T-helper 1 cell treated with Interleukin-12 subunit alpha and Interleukin-12 subunit beta and Interleukin-4 antibody, amounts not matched to agents 30 ng/mL and 1 ng/mL, for 36 hours (primary cell): ENCODE measurements around the gene FAM120B. TPM values are rescaled to one million over a fixed set of nuclear protein-coding genes. Genes with fewer than 3 reads are reported as not detected.

ENCODE experiments used
- intact Hi-C: fragments of 100-400 bp; cut with micrococcal nuclease; formaldehyde crosslinking; loops from one replicate; pipeline ENCODE4 v1.15.1; 2024
- total RNA-seq: library from RNA; stranded (reverse); gene quantifications from 2 replicates; pipeline ENCODE4 v1.2.3, GENCODE V29; 2022

Gene FAM120B
- total RNA-seq, 1 donor from 2014 or later = 27.8 TPM

DNA sequence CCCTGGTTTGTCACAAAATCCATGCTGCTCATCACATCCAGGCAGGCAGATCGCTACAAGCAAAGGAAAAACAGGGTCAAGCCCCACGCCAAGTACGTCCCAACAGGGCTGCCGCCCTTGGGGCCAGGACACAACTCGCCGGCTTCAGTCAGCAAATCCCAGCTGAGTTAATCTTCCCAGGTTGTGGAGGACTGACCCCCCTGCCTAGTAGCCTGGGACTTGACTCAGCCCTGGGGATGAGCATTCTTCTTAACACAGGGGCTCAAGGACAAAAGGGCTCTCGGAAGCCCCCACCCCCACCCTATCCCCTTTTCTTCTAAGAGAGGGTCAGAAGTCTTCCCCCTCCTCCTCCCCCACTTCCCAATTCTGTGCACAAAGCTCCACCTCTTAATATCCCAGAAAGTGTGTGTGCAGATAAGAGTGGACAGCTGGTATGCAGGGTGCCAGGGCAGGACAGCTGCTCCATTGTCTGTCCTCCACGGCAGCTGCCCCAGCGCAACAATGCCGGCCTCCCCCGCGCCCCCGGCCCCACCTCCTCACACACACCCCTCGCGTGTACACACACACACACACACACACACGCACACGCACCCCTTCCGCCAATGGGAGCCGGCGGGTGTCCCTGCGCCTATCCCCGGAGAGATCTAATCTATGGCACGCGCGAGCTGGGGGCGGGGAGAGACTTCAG, 20.2 kb upstream of the FAM120B start:
- intact Hi-C loops = no loop called here

DNA sequence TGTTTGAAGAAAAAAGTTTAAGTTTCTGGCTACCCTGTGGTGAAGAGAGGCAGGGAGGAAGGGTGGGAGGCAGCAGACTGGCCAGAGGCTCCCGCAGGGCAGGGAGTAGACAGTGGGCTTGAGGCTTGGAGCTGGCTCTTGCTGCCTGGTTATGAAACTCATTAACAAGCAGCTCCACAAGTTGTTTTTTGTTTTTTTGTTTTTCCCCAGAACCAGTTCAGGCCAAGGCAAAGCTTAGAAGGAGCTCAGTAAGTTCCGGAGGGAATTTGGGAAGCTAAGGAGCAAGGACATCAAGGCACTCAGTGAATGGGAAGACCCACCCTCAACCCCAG, 19.7 kb upstream of the FAM120B start:
- intact Hi-C loops = no loop called here

DNA sequence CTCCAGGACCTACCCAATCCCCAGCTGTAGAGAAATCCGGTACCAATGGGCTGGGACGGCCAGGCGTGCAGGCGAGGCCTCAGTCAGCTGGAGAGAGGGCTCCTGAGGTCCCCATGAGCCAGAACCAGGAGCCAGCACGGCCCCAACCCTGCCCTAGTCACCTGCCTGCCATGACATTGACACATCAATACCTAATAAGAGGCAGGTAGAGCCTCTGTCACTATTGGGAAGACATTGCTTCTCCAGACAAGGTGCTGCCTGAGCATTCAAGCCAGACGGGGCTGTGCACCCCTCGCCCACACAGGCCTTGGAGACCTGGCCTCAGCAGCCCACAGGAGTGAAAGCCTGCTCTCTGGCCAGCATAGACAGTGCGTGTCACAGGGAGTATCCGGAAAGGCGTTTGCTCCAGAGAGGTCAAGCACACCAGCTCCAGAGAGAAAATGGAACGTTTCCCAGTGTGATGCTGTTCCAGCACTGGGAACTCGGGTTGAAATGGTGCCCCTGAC, 19.1 kb upstream of the FAM120B start:
- intact Hi-C loops = no loop called here

DNA sequence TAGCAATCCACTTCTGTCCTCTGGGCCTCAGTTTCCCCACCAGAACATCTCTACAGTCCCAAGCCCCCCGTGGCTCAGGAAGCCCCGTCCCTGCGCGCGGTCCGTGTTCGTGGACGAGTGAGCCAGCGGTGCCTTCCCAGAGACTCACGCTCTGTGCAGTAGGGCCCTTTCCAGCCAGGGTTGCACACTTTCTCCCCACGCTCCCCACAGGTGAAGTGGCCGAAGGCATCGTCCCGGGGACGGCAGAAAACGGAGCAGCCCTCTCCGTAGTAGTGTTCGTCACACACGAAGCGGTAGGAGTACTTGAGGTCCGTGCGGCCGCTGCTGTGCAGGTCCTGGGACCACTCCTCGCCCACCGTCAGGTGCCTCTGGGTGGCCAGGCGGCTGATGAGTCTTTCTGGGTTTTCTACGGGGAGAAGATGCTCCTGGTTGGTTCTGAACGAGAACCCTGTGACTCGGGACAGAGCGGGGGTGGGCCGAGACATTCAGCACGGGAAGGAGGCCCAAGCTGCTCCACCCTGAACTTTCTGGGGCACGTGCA, 18.4 kb upstream of the FAM120B start:
- intact Hi-C loops = no loop called here

DNA sequence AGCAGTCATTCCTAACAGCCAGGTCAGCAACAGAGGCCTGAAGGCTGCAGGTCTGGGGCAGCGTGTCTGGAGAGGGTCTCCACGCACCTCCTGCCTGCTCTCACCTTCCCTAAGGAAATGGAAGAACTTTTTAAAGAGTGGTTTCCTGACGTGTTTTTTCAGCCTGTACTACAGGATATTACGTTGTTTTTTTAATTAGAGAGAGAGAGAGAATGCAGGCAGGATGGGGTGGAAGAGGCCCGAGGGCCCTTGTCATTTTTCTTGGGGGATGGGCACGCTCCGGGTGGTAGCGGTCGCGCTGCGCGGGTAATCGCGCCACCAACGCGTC, 17.7 kb upstream of the FAM120B start:
- intact Hi-C loops = no loop called here

DNA sequence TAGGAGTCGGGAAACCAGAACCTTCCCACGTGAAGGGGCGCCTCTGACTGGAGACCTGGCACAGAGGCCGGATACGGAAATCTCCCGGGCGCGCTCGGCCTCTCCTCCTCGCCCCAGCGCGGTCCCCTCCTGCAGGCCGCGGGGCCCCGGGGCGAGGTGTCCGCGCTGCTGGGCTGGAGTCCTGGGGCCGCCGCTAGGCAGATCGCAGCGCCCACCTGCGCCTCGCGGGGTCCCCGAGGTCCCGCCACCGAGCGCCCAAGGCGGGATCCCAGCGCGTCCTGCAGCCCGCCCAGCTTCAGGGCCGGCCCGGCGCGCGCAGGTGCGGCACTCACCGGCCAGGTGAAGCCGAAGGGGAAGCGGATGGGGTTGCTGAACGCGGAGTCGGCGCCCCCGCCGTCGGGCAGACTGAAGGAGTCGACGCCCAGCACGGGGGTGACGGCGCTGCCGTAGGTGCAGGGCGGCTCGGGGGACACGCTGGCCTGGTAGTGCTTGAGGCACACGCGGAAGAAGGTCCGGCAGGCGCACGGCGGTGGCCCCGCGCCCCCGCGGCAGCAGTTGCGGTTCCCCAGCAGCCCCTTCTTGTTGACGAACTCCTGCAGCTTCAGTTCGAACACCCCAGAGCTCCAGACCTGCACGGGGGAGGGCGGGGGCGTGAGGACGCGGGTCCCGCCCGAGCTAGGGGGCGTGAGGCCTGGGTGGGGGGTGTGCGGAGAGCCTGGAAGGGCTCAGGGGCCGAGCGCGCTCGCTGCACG, 17.2 kb upstream of the FAM120B start:
- intact Hi-C loops = no loop called here

DNA sequence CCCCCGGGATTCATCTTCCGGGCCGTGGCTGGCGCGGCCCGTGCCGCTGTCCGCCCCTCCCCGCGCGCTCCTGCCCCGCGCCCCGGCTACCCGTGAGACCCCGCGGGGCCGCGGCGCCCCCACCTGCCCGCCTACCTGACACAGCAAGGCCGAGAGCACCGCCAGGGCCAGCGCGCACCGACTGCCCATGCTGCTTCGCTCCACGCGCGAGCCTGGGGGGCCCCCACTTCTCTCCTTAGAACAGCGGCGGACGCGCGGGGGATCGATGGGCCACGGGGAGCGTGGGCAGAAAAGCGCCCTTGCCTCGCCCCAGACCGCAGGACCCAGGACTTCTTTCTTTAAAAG, 16.6 kb upstream of the FAM120B start:
- intact Hi-C loops = loop anchor here (2.0 to 5.0 kb wide), 5 partner anchors 17 to 1078 kb away; no protein-coding TSS in a partner anchor

DNA sequence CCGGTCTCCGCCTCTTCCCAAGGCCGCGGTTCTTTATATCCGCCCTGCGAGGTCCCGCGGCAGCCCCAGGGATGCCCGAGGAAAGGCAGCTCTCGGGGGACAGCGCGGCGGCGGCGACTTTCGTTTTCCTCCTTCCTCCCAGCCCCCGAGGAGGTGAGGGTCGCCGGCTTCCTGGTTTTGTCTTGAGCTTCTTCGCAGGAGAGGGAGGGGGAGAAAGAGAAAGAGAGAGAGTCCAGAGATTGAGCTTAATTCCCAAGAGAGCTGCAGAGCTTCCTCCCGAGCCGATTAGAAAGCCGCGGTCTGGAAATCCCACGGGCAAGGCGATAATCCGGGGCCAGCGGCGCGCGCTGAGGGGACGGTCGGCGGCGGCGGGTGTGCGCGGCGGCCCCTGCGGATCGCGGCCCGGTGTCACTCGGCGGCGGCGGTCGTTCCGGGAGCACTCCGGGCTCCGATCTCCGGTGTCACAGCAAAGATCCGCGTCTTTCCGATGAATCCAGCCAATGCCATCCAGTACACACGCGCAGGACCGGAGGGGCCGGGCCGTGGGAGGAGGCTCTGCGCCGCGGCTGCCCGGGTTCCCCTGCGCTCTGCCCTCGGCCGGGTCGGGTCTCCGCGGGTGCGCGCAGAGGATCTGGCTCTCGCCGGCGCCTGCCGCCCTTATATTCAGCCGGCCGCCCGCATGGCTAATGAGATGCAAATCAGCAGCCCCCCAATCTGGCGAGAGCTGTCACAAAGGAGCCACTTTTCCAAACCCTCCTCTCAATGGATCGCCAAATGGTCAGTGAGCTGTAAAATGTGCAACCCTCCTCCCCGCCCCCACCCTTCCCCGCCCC, 16.0 kb upstream of the FAM120B start, which contains the start of gene DLL1:
DLL1 (minus strand) TSS at position 783 of the 833 bp plus-strand sequence. CDS start 939 bp downstream, outside the sequence.
- intact Hi-C loops = loop anchor here (2.0 to 5.0 kb wide), 5 partner anchors 18 to 1078 kb away; no protein-coding TSS in a partner anchor

DNA sequence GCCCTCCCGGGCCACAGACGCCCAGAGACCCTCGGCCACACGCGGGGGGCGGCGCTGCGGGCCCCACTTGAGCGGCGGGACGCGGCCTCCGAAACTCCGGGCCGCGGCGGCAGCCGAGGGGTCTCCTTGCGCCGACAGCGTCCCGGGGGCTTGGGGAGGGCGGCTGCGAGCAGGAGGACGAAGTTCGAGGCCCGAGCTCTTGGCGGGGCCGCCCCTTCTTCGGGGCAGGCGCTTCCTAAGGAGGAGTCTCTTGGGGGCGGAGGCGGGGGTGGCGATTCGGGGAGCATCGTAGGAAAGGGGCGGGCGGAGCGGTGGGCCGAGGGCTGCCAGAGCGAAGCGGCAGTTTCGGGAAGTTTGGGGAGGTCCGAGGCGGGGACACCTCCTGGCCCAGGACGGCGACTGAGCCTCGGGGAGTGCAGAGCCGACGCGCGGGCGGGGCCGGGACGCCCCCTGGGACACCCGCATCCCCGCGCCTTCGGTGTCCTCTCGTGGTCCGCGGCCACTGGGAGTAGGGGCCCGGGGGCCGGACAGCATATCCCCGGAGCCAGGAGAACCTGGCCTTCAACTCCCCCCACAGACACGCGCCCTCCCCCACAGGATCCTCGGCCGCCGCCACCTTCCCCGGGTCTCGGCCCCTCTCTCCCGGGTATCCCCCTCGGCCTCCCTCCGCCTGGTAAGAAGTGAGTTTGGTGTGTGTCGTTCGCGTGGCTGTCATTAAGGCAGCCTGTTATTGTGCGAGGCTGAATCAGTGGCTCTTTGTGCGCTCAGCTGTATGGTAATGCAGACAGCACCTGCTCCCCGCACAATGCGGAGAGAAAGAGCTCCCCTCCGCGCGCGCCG, 15.1 kb upstream of the FAM120B start:
- intact Hi-C loops = loop anchor here (1.0 to 5.0 kb wide), 6 partner anchors 19 to 1079 kb away; no protein-coding TSS in a partner anchor

DNA sequence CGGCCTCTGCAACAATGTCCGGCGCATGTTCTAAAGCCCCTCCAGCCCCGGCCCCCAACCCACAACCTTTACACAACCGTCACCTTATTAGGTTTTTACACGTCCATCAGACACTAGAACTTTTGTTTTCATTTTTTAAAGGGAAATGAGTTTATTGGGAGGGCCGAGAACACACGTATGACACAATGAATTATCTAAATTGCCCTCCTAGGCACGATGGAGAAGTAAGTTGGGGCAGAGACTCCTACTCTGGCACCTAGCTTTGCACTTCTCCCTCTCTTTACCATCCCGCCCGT, 14.5 kb upstream of the FAM120B start:
- intact Hi-C loops = loop anchor here (1.0 to 5.0 kb wide), 5 partner anchors 205 to 1080 kb away; no protein-coding TSS in a partner anchor

DNA sequence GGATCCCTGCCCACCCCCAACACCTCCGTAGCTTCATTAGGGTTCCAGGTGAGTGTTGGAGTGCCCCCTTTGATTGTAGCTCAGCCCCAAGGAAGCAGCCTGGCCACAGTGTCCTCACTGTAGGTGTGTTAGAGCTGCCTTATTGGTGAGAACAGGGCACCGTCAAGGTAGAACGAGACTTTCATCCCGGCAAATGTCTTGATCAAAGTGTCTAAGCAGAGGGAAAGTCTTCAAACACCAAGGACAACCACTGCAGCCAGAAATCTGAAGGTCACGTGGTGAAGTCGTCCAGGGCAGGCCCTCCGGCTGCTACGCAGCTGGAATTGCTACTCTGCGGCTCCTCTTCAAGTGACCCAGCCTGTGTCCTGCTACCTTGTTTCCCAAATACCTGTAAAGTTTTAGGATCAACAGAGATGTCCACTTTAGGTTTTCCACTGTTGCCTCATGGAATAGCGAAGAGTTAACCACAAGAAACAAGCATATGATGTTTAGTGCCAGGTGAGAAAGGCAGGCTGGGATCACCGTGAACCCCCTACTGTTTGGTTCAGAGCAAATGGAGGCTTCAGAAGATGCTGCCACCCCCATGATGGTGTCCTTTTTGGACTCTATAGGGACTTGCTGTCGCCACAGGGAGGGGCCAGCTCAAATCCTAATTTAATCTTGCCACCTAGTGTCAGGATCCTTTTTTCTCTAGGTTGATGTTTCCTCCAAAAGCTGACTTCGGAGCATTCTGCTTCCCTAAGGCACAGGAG, 14.0 kb upstream of the FAM120B start:
- intact Hi-C loops = loop anchor here (1.0 to 5.0 kb wide), 6 partner anchors 14 to 1080 kb away; partner anchors contain the start of gene FAM120B

DNA sequence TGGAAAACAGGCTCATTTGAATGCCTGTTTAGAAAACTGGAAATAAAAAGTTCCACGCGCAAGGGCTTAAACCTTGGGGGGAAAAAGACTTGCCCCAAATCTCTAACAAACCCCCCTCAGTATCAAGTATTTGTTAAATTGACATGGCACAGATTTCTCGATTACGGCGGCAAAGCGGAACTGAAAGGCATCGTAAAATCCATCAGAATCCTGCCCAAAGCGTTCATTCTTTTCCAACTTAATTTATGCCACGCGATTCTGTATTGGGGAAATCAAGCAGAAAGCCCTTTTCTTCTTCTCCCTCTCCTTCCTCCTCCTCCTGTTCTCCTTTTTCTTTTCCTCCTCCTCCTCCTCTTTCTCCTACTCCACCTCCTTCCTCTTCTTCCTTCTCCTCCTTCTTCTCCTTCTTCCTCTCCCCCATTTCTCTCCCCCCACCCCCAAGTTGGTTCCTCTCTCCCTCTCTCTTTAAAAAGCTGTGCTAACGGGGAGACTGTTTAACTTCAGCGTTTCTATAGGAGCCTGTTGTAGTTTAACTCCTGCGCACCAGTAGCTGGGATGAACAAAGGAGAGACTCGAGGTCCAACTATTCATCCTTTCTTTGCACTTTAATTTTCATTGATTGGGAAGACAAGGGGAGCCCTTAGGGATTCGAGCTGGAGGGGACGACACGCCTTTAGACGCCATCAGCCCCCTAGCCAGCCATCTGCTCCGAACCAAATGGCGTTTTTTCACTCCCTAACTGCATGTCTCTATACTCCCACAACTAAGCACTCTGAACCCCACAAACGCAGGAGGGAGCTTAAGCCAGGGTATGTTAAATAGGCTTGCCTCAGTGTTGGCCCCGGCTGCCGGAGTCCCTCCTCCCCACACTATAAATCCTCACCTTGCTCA, 13.0 kb upstream of the FAM120B start:
- intact Hi-C loops = loop anchor here (1.0 to 5.0 kb wide), 5 partner anchors 13 to 1081 kb away; partner anchors contain the start of gene FAM120B

DNA sequence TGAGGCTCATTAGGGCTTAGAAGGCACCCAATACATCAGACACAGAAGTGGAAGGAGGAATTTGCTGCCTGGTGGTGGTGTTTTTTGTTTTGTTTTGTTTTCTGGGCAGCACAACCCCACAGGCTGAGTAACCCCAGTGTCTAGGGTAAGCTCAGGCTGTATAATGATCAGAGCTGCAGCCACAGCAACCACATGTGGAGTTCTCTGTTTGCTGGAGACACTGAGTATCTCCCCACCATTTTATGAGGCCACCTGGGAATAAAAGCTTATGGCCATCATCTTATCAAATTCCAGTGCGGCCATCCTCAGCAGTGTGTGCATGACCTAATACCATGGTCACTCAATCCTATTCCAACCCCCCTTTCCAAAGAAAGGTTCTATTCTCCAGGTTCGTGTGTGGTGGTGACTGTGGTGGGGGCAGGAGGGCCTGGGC, 12.2 kb upstream of the FAM120B start:
- intact Hi-C loops = loop anchor here (5.0 kb wide), 4 partner anchors 207 to 1082 kb away; no protein-coding TSS in a partner anchor

DNA sequence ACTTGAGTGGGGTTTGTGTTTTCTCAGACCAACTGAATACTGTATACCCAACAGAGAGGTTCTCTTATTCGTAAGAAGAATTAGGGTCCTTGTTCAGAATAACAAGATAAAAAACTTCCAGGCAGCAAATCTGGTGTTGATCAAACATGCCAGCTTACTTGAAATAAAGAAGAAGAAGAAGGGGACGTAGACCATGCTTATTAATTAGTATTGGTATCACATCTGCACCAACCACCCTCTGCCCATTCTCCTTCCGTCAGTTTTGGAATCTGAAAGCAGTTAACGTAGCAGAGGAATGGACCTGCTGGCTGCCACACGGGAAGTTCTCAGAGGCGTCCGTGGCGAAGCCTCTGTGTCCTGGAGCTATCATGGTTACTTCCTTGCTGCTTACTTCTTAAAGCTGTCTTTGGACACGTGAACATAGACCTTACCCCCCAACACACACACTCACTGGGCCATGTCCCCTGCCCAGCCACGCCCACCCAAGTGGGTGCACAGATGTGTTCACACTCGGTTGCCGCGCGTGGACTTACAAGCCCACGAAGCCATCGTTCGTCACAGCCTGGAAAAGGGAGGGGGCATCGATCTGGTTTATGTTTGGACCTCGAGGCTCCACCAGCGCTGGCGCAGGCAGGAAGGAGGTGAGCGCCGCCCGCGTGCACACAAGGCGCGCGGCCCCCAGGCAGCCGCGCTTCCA, 11.6 kb upstream of the FAM120B start:
- intact Hi-C loops = loop anchor here (5.0 kb wide), 4 partner anchors 208 to 1083 kb away; no protein-coding TSS in a partner anchor

DNA sequence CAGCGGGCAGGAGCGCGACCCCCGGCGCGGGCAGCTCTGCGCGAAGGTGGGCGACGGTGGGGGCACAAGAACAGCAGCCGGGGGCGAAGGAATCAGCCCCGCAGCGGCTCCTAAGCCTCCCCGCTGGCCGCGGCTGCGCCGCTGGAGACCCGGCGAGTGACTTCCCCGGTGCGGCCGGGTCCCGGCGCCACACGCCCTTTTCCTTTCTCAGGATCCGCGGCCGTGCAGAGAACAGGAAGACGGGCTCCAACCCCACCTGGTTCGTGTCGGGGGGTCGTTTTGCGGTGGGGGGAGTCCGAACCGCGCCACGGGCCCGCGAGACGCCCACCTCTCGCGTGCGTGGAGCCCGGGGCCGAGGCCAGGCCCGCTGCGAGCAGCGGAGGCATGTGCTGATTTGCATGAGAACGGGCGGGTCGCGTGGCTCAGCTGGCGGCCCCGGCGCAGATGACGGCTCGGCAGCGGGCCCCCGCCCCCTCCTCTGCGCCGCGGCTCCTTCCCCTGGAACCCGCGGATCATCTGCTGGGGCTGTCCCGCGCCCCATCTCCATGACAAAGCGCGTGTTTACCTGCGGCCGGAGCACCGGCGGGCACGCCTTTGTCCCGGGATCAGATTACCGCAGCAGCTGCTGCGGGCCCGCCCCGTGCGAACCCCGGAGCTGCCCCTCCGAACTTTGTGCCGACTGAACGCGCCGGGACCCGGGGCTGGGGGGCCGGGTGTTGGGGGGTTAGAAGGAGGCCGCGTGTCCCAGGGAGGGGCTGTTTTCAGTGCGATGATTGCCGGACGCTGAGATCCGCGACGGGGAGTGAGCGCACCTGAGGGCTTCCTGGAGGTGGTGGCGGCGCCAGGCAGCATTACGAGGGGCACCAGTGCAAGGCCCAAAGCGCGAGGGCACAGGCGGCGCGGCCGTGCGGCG, 10.8 kb upstream of the FAM120B start:
- intact Hi-C loops = no loop called here

DNA sequence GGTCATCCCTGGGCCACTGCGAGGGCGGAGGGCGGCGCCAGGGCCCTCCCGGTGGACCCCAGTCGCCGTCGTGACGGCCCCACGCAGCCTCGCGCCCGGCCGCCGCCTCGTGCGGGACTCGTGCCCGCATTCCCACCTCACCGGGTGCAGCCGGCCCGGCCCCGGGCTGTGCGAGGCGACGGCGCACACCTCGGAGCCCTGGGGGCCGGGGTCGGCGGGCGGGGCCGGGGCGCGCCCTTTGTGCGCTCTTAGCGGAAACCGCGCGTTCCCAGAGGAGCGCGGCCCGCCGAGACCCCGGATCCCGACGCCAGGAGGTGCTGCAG, 10.2 kb upstream of the FAM120B start:
- intact Hi-C loops = no loop called here
